SHP77 (cell line): ENCODE measurements around the gene IQSEC1.
A peak's percentile ranks its signal among the peaks of the same experiment; 100 is the strongest.

Source experiments
- DNase-seq, 2 experiments: peaks; one replicate each; lab custom pipeline; 2025; lab: John Stamatoyannopoulos, UW

The IQSEC1 gene

GRCh38 chr3:13085846-13086179 is 12.6 kb upstream of the IQSEC1 start:
- no peak for DNase-seq

- no peak for DNase-seq
Observed at GRCh38 chr3:13085081-13085845, 12.0 kb upstream of the IQSEC1 start.

- DNase-seq: no peak
Observed at GRCh38 chr3:13083898-13084297, 10.7 kb upstream of the IQSEC1 start.

- DNase-seq: no peak
Observed at GRCh38 chr3:13083254-13083653, 10.0 kb upstream of the IQSEC1 start.

- no peak for DNase-seq
Observed at GRCh38 chr3:13082677-13083076, 9.4 kb upstream of the IQSEC1 start.

GRCh38 chr3:13081603-13082360 is 8.6 kb upstream of the IQSEC1 start:
- peak in 1 of 2 experiments; percentile 5 for DNase-seq

GRCh38 chr3:13080591-13080990 is 7.4 kb upstream of the IQSEC1 start:
- DNase-seq: no peak

- DNase-seq: no peak
Observed at GRCh38 chr3:13080026-13080425, 6.8 kb upstream of the IQSEC1 start.

GRCh38 chr3:13079510-13079909 is 6.3 kb upstream of the IQSEC1 start:
- DNase-seq: no peak

- no peak for DNase-seq
Observed at GRCh38 chr3:13079051-13079450, 5.8 kb upstream of the IQSEC1 start.

- peak; percentile 62 to 87 for DNase-seq
Observed at GRCh38 chr3:13078163-13078905, 5.1 kb upstream of the IQSEC1 start.

GRCh38 chr3:13077431-13078162 is 4.4 kb upstream of the IQSEC1 start:
- peak; percentile 54 to 80 for DNase-seq

- no peak for DNase-seq
Observed at GRCh38 chr3:13075986-13076654, 2.9 kb upstream of the IQSEC1 start.

- no peak for DNase-seq
Observed at GRCh38 chr3:13075318-13075717, 2.1 kb upstream of the IQSEC1 start.

- DNase-seq: no peak
Observed at GRCh38 chr3:13074006-13074375, 762 bp upstream of the IQSEC1 start.

- peak in 1 of 2 experiments; percentile 41 for DNase-seq
Observed at GRCh38 chr3:13072600-13073325, 466 bp downstream of the IQSEC1 start.

- DNase-seq: peak; percentile 65 to 80
Observed at GRCh38 chr3:13072239-13072599, 1.0 kb downstream of the IQSEC1 start.

GRCh38 chr3:13071695-13072094 is 1.5 kb downstream of the IQSEC1 start:
- DNase-seq: no peak

GRCh38 chr3:13070391-13071070 is 2.7 kb downstream of the IQSEC1 start:
- no peak for DNase-seq

- DNase-seq: peak in 1 of 2 experiments; percentile 9
Observed at GRCh38 chr3:13069495-13069894, 3.7 kb downstream of the IQSEC1 start.
